AG04450 (cell line): ENCODE measurements around the gene TMEM181. TPM values are rescaled to one million over a fixed set of nuclear protein-coding genes. Genes with fewer than 3 reads are reported as not detected.

Experiments
- CTCF ChIA-PET: fragments of 300-600, 350-600 bp; formaldehyde crosslinking; extraction: SDS; loops from one replicate; lab custom pipeline; 2022; ENCODE audit warnings: antibody characterized with exemption, inconsistent platforms; lab: Charles Lee
- POLR2A ChIA-PET: fragments of 350-600 bp; formaldehyde crosslinking; extraction: SDS; loops from one replicate; lab custom pipeline; 2021; ENCODE audit warnings: antibody characterized with exemption, inconsistent platforms; lab: Yijun Ruan, JAX
- DNase-seq: peaks from one replicate; pipeline ENCODE4 v3.0.0-alpha.2; 2011; ENCODE audit warnings: low read depth, low spot score
- H3K27ac ChIP-seq: one replicate; pipeline ENCODE4 v1.5.1; 2012; ENCODE audit warnings: low read depth, low read length, control low read depth
- H3K27me3 ChIP-seq: one replicate; pipeline ENCODE4 v1.6.0; 2012; ENCODE audit warnings: low read length; ENCODE audit not compliant: control insufficient read depth, insufficient read depth
- H3K4me3 ChIP-seq: 2 replicates; pipeline ENCODE4 v1.5.1; 2011; ENCODE audit warnings: mild to moderate bottlenecking, low read depth, low read length, control low read depth
- H3K9me3 ChIP-seq: 2 replicates; pipeline ENCODE4 v1.5.1; 2012; ENCODE audit warnings: low read length; ENCODE audit not compliant: control insufficient read depth, insufficient read depth
- polyA minus RNA-seq: library from RNA; depleted of rRNA, polyadenylated mRNA; stranded (reverse); fragments of >200 nt; gene quantifications from 2 replicates; pipeline ENCODE4 v1.2.3, GENCODE V29; 2011; rRNA and poly(A)+ RNA removed
- polyA plus RNA-seq: library from polyadenylated mRNA; depleted of rRNA; stranded (reverse); fragments of >200 nt; gene quantifications from 2 replicates; pipeline ENCODE4 v1.2.3, GENCODE V29; 2011; rRNA removed
- TF ChIP-seq, protein P1 (sequence below): IDR thresholded peaks from 2 replicates; pipeline ENCODE4 v1.5.1; 2011; ENCODE audit warnings: low read depth, low read length, control low read depth, inconsistent platforms

The TMEM181 gene, protein sequence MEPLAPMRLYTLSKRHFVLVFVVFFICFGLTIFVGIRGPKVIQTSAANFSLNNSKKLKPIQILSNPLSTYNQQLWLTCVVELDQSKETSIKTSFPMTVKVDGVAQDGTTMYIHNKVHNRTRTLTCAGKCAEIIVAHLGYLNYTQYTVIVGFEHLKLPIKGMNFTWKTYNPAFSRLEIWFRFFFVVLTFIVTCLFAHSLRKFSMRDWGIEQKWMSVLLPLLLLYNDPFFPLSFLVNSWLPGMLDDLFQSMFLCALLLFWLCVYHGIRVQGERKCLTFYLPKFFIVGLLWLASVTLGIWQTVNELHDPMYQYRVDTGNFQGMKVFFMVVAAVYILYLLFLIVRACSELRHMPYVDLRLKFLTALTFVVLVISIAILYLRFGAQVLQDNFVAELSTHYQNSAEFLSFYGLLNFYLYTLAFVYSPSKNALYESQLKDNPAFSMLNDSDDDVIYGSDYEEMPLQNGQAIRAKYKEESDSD
- polyA plus RNA-seq (33.3 and 44.1 TPM in 2 replicates), polyA minus RNA-seq (28.0 and 35.0 TPM in 2 replicates)

- Histone ChIP-seq H3K4me3 (peak within 1 kb of the TSS; percentile 80), H3K27ac (peak within 1 kb of the TSS; percentile 73), H3K27me3 (no peaks in the 10 kb centered on the region), H3K9me3 (no peaks in the 10 kb centered on the region)
- DNase-seq, result peak; percentile 38
- CTCF ChIA-PET, result interaction anchor here (0.6 to 1.0 kb wide), 2 partner anchors 179 to 339 kb away, joined by 3 to 6 read pairs; no protein-coding TSS in a partner anchor
- POLR2A ChIA-PET, result no interaction called here
- TF ChIP-seq, protein P1, sequence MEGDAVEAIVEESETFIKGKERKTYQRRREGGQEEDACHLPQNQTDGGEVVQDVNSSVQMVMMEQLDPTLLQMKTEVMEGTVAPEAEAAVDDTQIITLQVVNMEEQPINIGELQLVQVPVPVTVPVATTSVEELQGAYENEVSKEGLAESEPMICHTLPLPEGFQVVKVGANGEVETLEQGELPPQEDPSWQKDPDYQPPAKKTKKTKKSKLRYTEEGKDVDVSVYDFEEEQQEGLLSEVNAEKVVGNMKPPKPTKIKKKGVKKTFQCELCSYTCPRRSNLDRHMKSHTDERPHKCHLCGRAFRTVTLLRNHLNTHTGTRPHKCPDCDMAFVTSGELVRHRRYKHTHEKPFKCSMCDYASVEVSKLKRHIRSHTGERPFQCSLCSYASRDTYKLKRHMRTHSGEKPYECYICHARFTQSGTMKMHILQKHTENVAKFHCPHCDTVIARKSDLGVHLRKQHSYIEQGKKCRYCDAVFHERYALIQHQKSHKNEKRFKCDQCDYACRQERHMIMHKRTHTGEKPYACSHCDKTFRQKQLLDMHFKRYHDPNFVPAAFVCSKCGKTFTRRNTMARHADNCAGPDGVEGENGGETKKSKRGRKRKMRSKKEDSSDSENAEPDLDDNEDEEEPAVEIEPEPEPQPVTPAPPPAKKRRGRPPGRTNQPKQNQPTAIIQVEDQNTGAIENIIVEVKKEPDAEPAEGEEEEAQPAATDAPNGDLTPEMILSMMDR, result no peak
Measured at GRCh38 chr6:158559895-158560835, at the start of gene TMEM181. Gene TMEM181 (plus strand): TSS chr6:158560091. CDS start chr6:158560225, 134 bp downstream.

DNA sequence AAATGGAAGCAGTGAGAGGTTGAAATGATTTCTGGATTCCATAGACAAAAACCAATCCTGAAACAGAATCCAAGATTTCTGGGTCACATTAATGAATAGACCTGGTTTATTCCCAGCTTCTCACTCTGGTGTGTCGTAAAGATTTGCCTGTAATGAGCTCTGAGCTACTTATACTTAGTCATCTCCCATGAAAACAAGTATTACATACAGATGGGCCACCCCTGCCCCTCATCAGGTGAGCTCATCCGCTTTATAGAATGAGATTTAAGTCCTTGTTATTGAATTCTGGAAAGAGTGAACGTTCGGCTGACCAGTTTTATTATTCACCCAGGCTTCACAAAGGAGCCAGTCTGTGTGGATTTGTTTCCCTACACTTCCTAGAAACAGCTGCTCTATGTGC lies 47.1 kb upstream of the TMEM181 start:
- no peak for DNase-seq
- H3K27me3 ChIP-seq, result no peaks in the 10 kb centered on the region
- no peak overlapping the region for H3K27ac ChIP-seq
- CTCF ChIA-PET, result interaction anchor here (1.5 kb wide), 1 partner anchor 292 kb away, joined by 5 read pairs; no protein-coding TSS in a partner anchor
- H3K4me3 ChIP-seq, result no peak overlapping the region
- TF ChIP-seq, protein P1, result no peak
- H3K9me3 ChIP-seq, result no peaks in the 10 kb centered on the region
- POLR2A ChIA-PET, result no interaction called here

- TF ChIP-seq, protein P1, result no peak
- no peak overlapping the region for H3K27ac ChIP-seq
- DNase-seq, result no peak
- no peaks in the 10 kb centered on the region for H3K9me3 ChIP-seq
- H3K4me3 ChIP-seq, result no peak overlapping the region
- ChIA-PET CTCF (no interaction called here), POLR2A (no interaction called here)
- H3K27me3 ChIP-seq, result no peaks in the 10 kb centered on the region
Measured at GRCh38 chr6:158514176-158514575, 45.7 kb upstream of the TMEM181 start.

GRCh38 chr6:158514991-158515390 lies 44.9 kb upstream of the TMEM181 start:
- Histone ChIP-seq H3K4me3 (no peak overlapping the region), H3K9me3 (no peaks in the 10 kb centered on the region), H3K27ac (no peak overlapping the region), H3K27me3 (no peaks in the 10 kb centered on the region)
- no peak for DNase-seq
- ChIA-PET CTCF (interaction anchor here (1.1 kb wide), 1 partner anchor 294 kb away, joined by 4 read pairs; no protein-coding TSS in a partner anchor), POLR2A (no interaction called here)
- TF ChIP-seq, protein P1, result no peak
